ENCODE data around the gene TBKBP1. TPM values are rescaled to one million over a fixed set of nuclear protein-coding genes. Genes with fewer than 3 reads are reported as not detected.

TBKBP1 gene
- total RNA-seq, 1 donor from 2014 or later = 8.0 TPM

- intact Hi-C loops (cut with micrococcal nuclease) = no loop called here
These were observed 63.4 kb downstream of the TBKBP1 start for GRCh38 chr17:47757386-47757785.

- intact Hi-C loops (cut with micrococcal nuclease) = no loop called here
These were observed 66.6 kb downstream of the TBKBP1 start for GRCh38 chr17:47760409-47761140.

Other genes with a start within 250 kb of the TBKBP1 start
- 94.3 and 107 TPM in 2 replicates for gene NPEPPS, start 163.1 kb upstream of the TBKBP1 start, total RNA-seq
- gene KPNB1, start 44.2 kb upstream of the TBKBP1 start, total RNA-seq = 495 and 501 TPM in 2 replicates
- 49.2 and 51.3 TPM in 2 replicates for gene TBX21, start 39.1 kb downstream of the TBKBP1 start, total RNA-seq
- gene OSBPL7, start 127.6 kb downstream of the TBKBP1 start, total RNA-seq = 36.3 and 36.7 TPM in 2 replicates
- gene MRPL10, start 137.4 kb downstream of the TBKBP1 start, total RNA-seq = 40.5 and 45.0 TPM in 2 replicates
- 0.78 and 0.81 TPM in 2 replicates for gene LRRC46, start 137.5 kb downstream of the TBKBP1 start, total RNA-seq
- 28.7 and 32.4 TPM in 2 replicates for gene SCRN2, start 147.1 kb downstream of the TBKBP1 start, total RNA-seq
- gene SP6, start 157.0 kb downstream of the TBKBP1 start, total RNA-seq = 0.12 TPM in 1 of 2 replicates, not detected in the other
- gene SP2, start 202.1 kb downstream of the TBKBP1 start, total RNA-seq = 33.9 TPM in 2 replicates
- gene PNPO, start 247.4 kb downstream of the TBKBP1 start, total RNA-seq = 34.1 and 37.0 TPM in 2 replicates